ENCODE results near the gene RIN2.

Gene RIN2

DNA sequence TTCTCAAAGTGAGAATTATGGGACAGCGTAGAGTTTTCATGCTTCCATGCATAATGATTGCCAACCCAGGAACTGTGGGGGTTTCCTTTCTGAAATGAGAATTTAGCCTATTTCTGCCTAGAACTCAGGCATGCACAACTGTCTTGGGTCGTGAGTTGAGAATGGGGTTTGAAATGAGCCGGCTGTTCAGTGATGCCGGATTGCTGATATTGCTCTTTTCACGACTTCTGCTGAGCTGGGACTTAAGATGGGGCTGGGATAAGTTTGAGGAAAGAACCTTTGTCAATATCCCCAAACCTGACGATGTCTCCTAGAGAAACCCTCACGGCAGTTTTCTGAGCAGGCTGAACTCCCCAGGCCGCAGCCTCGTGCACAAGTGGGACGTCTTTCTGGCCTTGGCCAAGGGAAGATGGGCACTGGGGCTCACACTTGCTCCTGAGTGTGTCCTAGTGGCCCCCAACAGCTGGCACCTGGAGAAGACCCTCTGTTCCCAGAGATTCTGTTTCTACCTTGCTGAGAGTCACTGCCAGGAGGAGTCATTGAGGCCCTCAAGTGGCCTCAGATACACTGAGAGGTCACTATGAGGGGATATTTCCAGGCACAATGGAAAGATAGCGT lies 34.1 kb upstream of the RIN2 start:
- Histone ChIP-seq H3K4me3 (ENCODE audit: low read depth, low read length) (no peak overlapping the region), H3K27me3 (replicated peaks) (no peaks in the 10 kb centered on the region), H3K27ac (no peak overlapping the region), H3K36me3 (replicated peaks) (no peaks in the 10 kb centered on the region)
- in situ Hi-C loops (cut with HindIII; ENCODE audit: low pct_ligation_motif_present, low sequenced_read_pairs) = no loop called here
- no peak for DNase-seq
- TF ChIP-seq, protein P1, sequence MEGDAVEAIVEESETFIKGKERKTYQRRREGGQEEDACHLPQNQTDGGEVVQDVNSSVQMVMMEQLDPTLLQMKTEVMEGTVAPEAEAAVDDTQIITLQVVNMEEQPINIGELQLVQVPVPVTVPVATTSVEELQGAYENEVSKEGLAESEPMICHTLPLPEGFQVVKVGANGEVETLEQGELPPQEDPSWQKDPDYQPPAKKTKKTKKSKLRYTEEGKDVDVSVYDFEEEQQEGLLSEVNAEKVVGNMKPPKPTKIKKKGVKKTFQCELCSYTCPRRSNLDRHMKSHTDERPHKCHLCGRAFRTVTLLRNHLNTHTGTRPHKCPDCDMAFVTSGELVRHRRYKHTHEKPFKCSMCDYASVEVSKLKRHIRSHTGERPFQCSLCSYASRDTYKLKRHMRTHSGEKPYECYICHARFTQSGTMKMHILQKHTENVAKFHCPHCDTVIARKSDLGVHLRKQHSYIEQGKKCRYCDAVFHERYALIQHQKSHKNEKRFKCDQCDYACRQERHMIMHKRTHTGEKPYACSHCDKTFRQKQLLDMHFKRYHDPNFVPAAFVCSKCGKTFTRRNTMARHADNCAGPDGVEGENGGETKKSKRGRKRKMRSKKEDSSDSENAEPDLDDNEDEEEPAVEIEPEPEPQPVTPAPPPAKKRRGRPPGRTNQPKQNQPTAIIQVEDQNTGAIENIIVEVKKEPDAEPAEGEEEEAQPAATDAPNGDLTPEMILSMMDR (IDR thresholded peaks at IDR 0.05; ENCODE audit: low read depth, low read length, missing control alignments) = no peak

DNA sequence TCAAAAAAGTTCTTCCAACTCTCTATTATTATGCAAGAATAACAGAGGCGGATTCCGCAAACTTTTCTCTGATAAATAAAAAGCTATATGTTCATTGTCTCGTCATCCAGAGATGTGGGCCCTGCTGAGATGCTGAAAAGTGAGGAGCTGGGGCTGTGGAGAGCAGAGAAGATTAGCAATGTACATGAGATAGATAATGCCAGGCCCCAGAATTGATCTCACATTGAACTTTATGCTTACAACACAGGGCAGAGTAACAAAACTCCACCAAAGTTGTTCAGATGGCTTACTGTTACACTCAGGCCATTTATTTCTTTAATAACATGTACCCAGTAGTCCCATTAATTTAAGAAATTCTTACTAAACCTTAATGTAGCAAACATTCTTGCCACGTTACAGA lies 32.7 kb upstream of the RIN2 start:
- no peak overlapping the region for H3K27ac ChIP-seq
- TF ChIP-seq, protein P1 (IDR thresholded peaks at IDR 0.05; ENCODE audit: low read depth, low read length, missing control alignments) = no peak
- H3K4me3 ChIP-seq (ENCODE audit: low read depth, low read length) = no peak overlapping the region
- no peaks in the 10 kb centered on the region for H3K36me3 ChIP-seq (replicated peaks)
- in situ Hi-C loops (cut with HindIII; ENCODE audit: low pct_ligation_motif_present, low sequenced_read_pairs) = no loop called here
- H3K27me3 ChIP-seq (replicated peaks) = no peaks in the 10 kb centered on the region
- no peak for DNase-seq

DNA sequence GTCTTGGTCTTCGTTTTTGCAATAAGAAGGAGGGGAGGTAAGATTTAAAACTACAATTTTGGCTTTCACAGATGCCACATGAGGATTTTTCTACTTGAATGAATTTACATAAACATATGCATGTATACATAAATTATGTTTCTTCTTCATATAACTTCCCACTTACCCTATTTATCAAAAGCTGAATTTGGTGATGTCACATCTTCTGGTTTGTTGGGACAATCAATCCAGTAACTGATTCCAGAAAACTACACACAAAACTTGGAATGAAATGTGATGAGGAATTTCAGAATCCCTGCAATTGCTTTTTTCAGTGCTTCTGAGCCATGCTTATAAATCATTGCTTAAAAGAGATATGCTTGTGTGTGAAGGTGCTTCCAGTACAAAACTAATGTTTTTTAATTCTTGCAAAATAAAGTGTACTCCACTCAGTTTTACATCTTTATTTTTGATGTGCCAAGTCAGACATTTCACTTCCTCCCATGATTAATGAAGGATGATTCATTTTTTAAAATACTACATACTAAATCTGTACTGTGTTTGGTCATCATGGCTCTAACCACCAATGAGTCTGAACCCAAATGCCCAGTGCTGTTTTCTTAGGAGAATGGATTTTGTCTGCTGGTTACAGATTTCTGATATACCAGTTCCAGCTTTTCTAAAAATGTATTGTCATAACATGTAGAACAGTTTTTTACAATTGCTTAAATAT lies 32.1 kb upstream of the RIN2 start:
- H3K27me3 ChIP-seq (replicated peaks) = no peaks in the 10 kb centered on the region
- in situ Hi-C loops (cut with HindIII; ENCODE audit: low pct_ligation_motif_present, low sequenced_read_pairs) = no loop called here
- TF ChIP-seq, protein P1 (IDR thresholded peaks at IDR 0.05; ENCODE audit: low read depth, low read length, missing control alignments) = no peak
- DNase-seq = peak; percentile 4
- no peaks in the 10 kb centered on the region for H3K36me3 ChIP-seq (replicated peaks)
- no peak overlapping the region for H3K27ac ChIP-seq
- no peak overlapping the region for H3K4me3 ChIP-seq (ENCODE audit: low read depth, low read length)

DNA sequence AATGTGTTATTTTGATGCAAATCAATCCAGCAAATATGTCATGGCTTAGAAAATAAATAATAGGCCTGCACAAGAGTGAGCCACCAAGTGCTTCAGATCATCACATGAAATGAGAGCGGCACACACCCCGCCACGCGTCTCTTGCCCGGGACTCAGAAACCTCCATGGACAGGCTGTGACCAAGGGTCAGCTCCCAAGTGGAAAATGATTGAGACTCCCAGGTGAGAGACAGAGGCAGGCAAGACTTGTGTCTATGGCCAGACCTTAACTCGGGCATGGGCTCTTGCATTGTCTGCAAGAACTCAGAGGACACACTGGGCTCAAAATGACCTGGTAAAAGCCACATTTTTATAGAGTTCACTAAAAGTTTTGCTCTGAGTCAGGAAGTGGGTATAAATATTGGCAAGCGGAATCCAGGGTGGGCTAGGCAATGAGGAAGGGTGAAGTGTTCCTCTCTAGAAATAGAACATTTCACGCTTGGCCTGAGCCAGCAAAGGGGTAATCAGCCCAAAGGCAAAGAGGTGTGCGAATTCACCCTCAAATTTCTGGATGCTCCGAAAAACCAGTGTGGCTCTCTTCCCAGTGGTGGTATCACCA lies 30.7 kb upstream of the RIN2 start:
- Histone ChIP-seq H3K36me3 (replicated peaks) (no peaks in the 10 kb centered on the region), H3K27ac (no peak overlapping the region), H3K27me3 (replicated peaks) (no peaks in the 10 kb centered on the region), H3K4me3 (ENCODE audit: low read depth, low read length) (no peak overlapping the region)
- TF ChIP-seq, protein P1 (IDR thresholded peaks at IDR 0.05; ENCODE audit: low read depth, low read length, missing control alignments) = no peak
- in situ Hi-C loops (cut with HindIII; ENCODE audit: low pct_ligation_motif_present, low sequenced_read_pairs) = no loop called here
- DNase-seq = no peak

DNA sequence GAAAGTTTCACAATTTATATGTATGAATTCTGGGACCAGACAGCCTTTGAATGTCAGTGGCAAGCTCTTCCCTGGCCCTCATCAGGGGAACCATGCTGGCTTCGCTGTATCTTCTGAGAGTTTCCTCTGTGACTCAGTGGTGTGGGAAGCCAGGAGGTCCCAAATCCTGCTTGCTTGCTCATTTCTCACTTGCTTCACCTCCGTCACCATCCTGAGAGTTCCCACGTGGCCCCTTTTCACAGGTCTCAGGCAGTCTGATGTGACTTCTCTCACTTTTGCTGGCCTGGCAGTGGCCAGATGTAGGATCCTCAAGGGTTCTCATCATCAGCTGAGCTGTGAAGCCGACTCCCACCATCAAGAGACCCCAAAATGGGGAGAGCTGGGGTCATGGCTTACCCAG lies 28.4 kb upstream of the RIN2 start:
- TF ChIP-seq, protein P1 (IDR thresholded peaks at IDR 0.05; ENCODE audit: low read depth, low read length, missing control alignments) = no peak
- no peak overlapping the region for H3K27ac ChIP-seq
- no peak overlapping the region for H3K4me3 ChIP-seq (ENCODE audit: low read depth, low read length)
- no peak for DNase-seq
- H3K36me3 ChIP-seq (replicated peaks) = no peaks in the 10 kb centered on the region
- in situ Hi-C loops (cut with HindIII; ENCODE audit: low pct_ligation_motif_present, low sequenced_read_pairs) = no loop called here
- H3K27me3 ChIP-seq (replicated peaks) = no peaks in the 10 kb centered on the region
